Erythroblast (primary cell): Measurements from ENCODE around the gene SLC36A2.

Experiments
- GATA1 ChIP-seq: IDR thresholded peaks from 2 replicates; pipeline ENCODE4 v1.6.1; 2011; ENCODE audit warnings: low read depth, mild to moderate bottlenecking, control low read depth, low read length, moderate library complexity
- POLR2A ChIP-seq: IDR thresholded peaks from 2 replicates; pipeline ENCODE4 v1.6.1; 2011; ENCODE audit warnings: mild to moderate bottlenecking, low read length

DNA sequence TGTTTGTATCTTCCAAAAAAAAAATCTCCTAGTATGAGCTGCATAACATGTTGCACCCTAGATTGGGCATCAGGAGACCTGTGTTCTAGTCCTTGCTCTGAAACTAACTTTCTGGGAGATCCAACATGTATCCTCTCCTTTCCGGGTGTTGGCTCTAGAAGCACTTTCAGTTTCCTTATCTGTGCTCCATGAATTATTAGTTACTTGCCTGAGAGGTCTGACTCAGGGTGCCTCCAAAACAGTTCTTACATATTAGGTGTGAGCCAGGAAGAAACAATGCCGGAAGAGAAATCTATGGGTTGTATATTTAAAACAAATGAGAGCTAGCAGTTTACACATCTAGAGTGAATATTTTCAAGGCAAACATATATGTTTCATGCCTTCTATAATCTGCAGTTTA, 36.7 kb upstream of the SLC36A2 start:
- no peak for TF ChIP-seq POLR2A
- TF ChIP-seq GATA1: no peak
